Smooth muscle cell (in vitro differentiated cells): ENCODE measurements around the gene TMEM127. TPM values are rescaled to one million over a fixed set of nuclear protein-coding genes. Genes with fewer than 3 reads are reported as not detected.

ENCODE experiments used
- DNase-seq: peaks from one replicate; lab custom pipeline; 2025; ENCODE audit not compliant: unreplicated experiment; lab: John Stamatoyannopoulos, UW
- H2AFZ ChIP-seq: fragments of 200-600 bp; sonication (generic); 2 replicates; pipeline ENCODE4 v1.6.0; 2016; ENCODE audit warnings: antibody characterized with exemption, low read depth, mild to moderate bottlenecking
- H3F3A ChIP-seq: fragments of 200-600 bp; sonication (generic); 2 replicates; pipeline ENCODE4 v1.6.0; 2017; ENCODE audit warnings: antibody characterized with exemption, low read depth
- H3K27ac ChIP-seq: fragments of 200-600 bp; sonication (generic); 2 replicates; pipeline ENCODE4 v1.5.1; 2016; ENCODE audit warnings: low read depth, mild to moderate bottlenecking
- H3K27me3 ChIP-seq: fragments of 200-600 bp; sonication (generic); 2 replicates; pipeline ENCODE4 v1.6.1; 2016; ENCODE audit warnings: low read depth, mild to moderate bottlenecking
- H3K36me3 ChIP-seq: fragments of 200-600 bp; sonication (generic); 2 replicates; pipeline ENCODE4 v1.5.1; 2016; ENCODE audit warnings: low read depth
- H3K4me1 ChIP-seq: fragments of 200-600 bp; sonication (generic); 2 replicates; pipeline ENCODE4 v1.5.1; 2016; ENCODE audit warnings: low read depth
- H3K4me2 ChIP-seq: fragments of 200-600 bp; sonication (generic); 2 replicates; pipeline ENCODE4 v1.6.0; 2016; ENCODE audit warnings: mild to moderate bottlenecking
- H3K4me3 ChIP-seq: fragments of 200-600 bp; sonication (generic); 2 replicates; pipeline ENCODE4 v1.5.1; 2016; ENCODE audit warnings: mild to moderate bottlenecking
- H3K79me2 ChIP-seq: fragments of 200-600 bp; sonication (generic); 2 replicates; pipeline ENCODE4 v1.6.0; 2016; ENCODE audit warnings: low read depth, mild to moderate bottlenecking
- H3K9ac ChIP-seq: fragments of 200-600 bp; sonication (generic); 2 replicates; pipeline ENCODE4 v1.6.0; 2016; ENCODE audit warnings: low read depth
- H3K9me3 ChIP-seq: fragments of 200-600 bp; sonication (generic); replicated peaks from 2 replicates; pipeline ENCODE4 v1.5.1; 2016; ENCODE audit warnings: low read depth
- H4K20me1 ChIP-seq: fragments of 200-600 bp; sonication (generic); 2 replicates; pipeline ENCODE4 v1.6.0; 2016; ENCODE audit warnings: low read depth
- WGBS: methylation state at CpG from one replicate; pipeline ENCODE4 v1.1.7; 2016; ENCODE audit warnings: low lambda C conversion rate; 5-methylcytosine and 5-hydroxymethylcytosine counted together
- polyA plus RNA-seq: library from polyadenylated mRNA; unstranded; fragments of >200 nt; fragmentation: Nextera tagmentation; extraction: Ambion mirVana; gene quantifications from 2 replicates; pipeline ENCODE4 v1.2.1, GENCODE V29; 2016
- total RNA-seq: library from RNA; depleted of rRNA; stranded (reverse); fragments of >200 nt; gene quantifications from 2 replicates; pipeline ENCODE4 v1.2.3, GENCODE V29; 2014
- TF ChIP-seq, protein P1 (sequence below): fragments of 200-600 bp; sonication (generic); IDR thresholded peaks from 2 replicates; pipeline ENCODE4 v1.5.1; 2017; ENCODE audit warnings: borderline replicate concordance, mild to moderate bottlenecking, antibody characterized with exemption; ENCODE audit not compliant: insufficient read depth, poor library complexity, severe bottlenecking

The TMEM127 gene
- total and polyA plus RNA-seq, 2 experiments from 2014 or later, result 21.9 to 31.8 TPM

DNA sequence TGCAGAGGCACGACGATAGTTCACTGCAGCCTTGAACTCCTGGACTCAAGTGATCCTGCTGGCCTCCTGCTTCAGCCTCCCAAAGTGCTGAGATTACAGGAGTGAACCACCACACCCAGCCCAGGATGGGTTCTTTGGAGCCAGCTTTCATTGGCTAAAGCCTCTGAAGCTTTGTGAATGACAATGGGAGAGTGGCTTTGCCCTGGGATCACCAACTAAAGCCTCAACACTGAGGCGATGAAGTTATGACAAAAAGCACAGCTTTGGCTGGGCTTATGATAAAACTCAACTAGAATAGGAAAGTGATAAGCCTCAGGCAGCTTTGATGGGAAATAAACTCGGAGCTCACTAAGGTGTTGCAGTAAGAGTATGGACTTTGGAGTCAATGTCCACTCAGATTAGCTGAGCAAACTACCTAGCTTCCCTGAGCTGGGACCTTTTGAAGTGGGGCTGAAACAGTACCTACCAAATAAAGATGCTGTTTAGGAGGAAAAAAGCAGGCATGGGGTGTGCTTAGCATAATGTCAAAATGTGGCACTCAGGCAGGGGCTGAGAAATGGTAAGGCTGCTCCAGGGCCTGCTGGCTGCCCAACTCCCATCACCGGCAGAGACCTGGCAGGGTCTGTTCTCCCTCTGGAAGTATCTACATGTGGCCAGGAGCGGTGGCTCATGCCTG, 4.3 kb downstream of the TMEM127 start:
- no peak overlapping the region for H2AFZ ChIP-seq
- H3K9ac ChIP-seq, result no peak overlapping the region
- DNase-seq, result no peak
- peaks cover 74% of the 10 kb centered on the region for H3K79me2 ChIP-seq
- H3K4me1 ChIP-seq, result peaks cover 10% of the 10 kb centered on the region
- H3F3A ChIP-seq, result peaks cover 16% of the 10 kb centered on the region
- WGBS, result 89% methylated on average over 6 of the region's 6 CpGs
- H4K20me1 ChIP-seq, result peaks cover 73% of the 10 kb centered on the region
- H3K36me3 ChIP-seq, result no peaks in the 10 kb centered on the region
- H3K27ac ChIP-seq, result peak overlapping the region; percentile 83
- H3K4me2 ChIP-seq, result no peak overlapping the region
- H3K27me3 ChIP-seq, result no peaks in the 10 kb centered on the region
- H3K4me3 ChIP-seq, result no peak overlapping the region
- TF ChIP-seq, protein P1, sequence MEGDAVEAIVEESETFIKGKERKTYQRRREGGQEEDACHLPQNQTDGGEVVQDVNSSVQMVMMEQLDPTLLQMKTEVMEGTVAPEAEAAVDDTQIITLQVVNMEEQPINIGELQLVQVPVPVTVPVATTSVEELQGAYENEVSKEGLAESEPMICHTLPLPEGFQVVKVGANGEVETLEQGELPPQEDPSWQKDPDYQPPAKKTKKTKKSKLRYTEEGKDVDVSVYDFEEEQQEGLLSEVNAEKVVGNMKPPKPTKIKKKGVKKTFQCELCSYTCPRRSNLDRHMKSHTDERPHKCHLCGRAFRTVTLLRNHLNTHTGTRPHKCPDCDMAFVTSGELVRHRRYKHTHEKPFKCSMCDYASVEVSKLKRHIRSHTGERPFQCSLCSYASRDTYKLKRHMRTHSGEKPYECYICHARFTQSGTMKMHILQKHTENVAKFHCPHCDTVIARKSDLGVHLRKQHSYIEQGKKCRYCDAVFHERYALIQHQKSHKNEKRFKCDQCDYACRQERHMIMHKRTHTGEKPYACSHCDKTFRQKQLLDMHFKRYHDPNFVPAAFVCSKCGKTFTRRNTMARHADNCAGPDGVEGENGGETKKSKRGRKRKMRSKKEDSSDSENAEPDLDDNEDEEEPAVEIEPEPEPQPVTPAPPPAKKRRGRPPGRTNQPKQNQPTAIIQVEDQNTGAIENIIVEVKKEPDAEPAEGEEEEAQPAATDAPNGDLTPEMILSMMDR, result no peak
- no peaks in the 10 kb centered on the region for H3K9me3 ChIP-seq

DNA sequence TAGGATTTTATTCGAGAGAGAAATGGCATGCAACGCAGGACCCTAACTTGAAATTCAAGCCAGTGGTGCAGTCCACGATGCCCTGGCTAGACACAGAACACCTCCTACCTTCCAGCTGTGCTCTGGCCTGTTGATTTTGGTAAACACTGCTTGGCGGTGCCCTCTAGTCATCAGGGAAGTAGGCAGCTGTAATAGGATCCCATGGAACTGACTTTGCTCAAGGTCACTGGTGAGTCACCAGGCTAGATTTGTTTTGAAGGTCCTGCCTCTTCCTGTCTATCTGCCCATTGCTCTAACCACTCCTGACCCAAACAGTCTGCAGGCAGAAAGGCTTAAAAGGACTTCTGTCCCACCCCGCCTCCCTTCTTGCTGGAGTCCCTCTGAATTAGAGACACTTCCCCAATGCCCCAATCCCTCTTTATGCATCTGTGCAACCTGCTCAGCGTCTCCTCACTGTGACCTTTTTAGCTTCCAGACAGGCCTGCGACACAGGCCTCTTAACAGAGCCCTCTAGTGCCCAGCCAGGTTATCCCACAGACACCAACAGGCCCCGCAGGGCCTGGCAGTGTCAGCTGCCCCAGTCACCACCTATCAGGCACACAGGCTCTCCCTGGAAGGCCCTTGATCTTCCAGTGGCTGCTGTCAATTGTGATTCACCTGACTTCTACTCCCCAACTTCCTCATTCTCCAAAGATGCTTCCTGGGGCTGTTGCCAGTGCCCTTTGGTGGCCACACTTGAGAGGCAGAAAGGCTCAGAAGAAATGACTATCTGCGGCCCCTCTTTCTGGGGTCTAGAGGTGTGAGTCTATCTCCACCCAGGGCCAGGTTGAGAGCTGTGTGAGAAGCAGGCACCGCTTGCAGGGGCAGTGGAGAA, 5.2 kb downstream of the TMEM127 start:
- Histone ChIP-seq H3K27me3 (no peaks in the 10 kb centered on the region), H3K9ac (no peak overlapping the region), H3K36me3 (no peaks in the 10 kb centered on the region), H3K27ac (peak overlapping the region; percentile 83), H3K4me3 (no peak overlapping the region), H3K9me3 (no peaks in the 10 kb centered on the region), H3K4me2 (peak overlapping the region; percentile 59), H3K79me2 (peaks cover 81% of the 10 kb centered on the region), H3F3A (peaks cover 16% of the 10 kb centered on the region), H4K20me1 (peaks cover 73% of the 10 kb centered on the region), H3K4me1 (peaks cover 10% of the 10 kb centered on the region), H2AFZ (no peak overlapping the region)
- WGBS, result 45% methylated on average over 10 of the region's 10 CpGs
- no peak for DNase-seq
- TF ChIP-seq, protein P1, result peak; percentile 23

DNA sequence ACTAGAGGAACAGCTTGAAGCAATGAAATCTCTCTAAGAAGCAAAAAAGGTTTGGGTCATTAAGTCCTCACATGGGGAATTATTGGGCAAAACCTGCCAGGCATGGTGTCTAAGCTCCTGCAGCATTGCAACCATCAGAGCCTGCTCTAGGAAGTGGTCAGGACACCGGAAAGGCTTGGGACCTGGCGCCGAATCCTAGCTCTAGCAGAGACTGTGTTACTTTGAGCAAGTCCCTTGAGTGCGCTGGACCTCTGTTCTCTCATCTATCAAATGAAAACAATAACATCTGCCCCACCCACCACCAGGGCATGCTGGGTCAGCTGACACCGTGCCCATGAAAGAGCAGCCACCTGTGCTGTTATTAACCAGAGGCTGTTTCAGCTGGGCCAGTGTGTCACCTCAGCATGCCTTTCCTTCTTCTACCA, 6.3 kb downstream of the TMEM127 start:
- Histone ChIP-seq H3K36me3 (no peaks in the 10 kb centered on the region), H3F3A (peaks cover 16% of the 10 kb centered on the region), H3K4me1 (peaks cover 7% of the 10 kb centered on the region), H3K4me2 (no peak overlapping the region), H3K27me3 (no peaks in the 10 kb centered on the region), H4K20me1 (peaks cover 64% of the 10 kb centered on the region), H3K4me3 (no peak overlapping the region), H2AFZ (no peak overlapping the region), H3K79me2 (peaks cover 70% of the 10 kb centered on the region), H3K9me3 (no peaks in the 10 kb centered on the region), H3K27ac (peak overlapping the region; percentile 83), H3K9ac (no peak overlapping the region)
- 97% methylated on average over 5 of the region's 5 CpGs for WGBS
- TF ChIP-seq, protein P1, result no peak
- no peak for DNase-seq
